Raji (cell line): ENCODE results near the gene ABCA10.

Experiments used
- POLR2A ChIP-seq: IDR thresholded peaks from 2 replicates; pipeline ENCODE4 v1.6.1; 2011; ENCODE audit warnings: low read depth, low read length, control low read depth; ENCODE audit not compliant: insufficient read depth

Gene ABCA10

GRCh38 chr17:69228576-69228975 is at the start of gene ABCA10:
Gene ABCA10 (minus strand): TSS chr17:69228824. CDS start chr17:69225358, 3,466 bp downstream.
- no peak for TF ChIP-seq POLR2A

GRCh38 chr17:69275751-69276150 is 47.1 kb upstream of the ABCA10 start:
- TF ChIP-seq POLR2A: no peak

- no peak for TF ChIP-seq POLR2A
Observed at GRCh38 chr17:69271023-69271422, 42.4 kb upstream of the ABCA10 start.

GRCh38 chr17:69269131-69269998 is 40.7 kb upstream of the ABCA10 start:
- TF ChIP-seq POLR2A: no peak

GRCh38 chr17:69268543-69269014 is 40.0 kb upstream of the ABCA10 start:
- no peak for TF ChIP-seq POLR2A

GRCh38 chr17:69267219-69267618 is 38.6 kb upstream of the ABCA10 start:
- TF ChIP-seq POLR2A: no peak

- no peak for TF ChIP-seq POLR2A
Observed at GRCh38 chr17:69265873-69266272, 37.2 kb upstream of the ABCA10 start.

- no peak for TF ChIP-seq POLR2A
Observed at GRCh38 chr17:69254187-69254586, 25.6 kb upstream of the ABCA10 start.

GRCh38 chr17:69250641-69251040 is 22.0 kb upstream of the ABCA10 start:
- TF ChIP-seq POLR2A: no peak

- TF ChIP-seq POLR2A: no peak
Observed at GRCh38 chr17:69246726-69247375, 18.2 kb upstream of the ABCA10 start.

- no peak for TF ChIP-seq POLR2A
Observed at GRCh38 chr17:69246202-69246601, 17.6 kb upstream of the ABCA10 start.

- TF ChIP-seq POLR2A: no peak
Observed at GRCh38 chr17:69245617-69246016, 17.0 kb upstream of the ABCA10 start.

GRCh38 chr17:69239611-69240600 is 11.3 kb upstream of the ABCA10 start:
- TF ChIP-seq POLR2A: no peak

GRCh38 chr17:69236946-69237345 is 8.3 kb upstream of the ABCA10 start:
- no peak for TF ChIP-seq POLR2A

GRCh38 chr17:69236464-69236863 is 7.8 kb upstream of the ABCA10 start:
- no peak for TF ChIP-seq POLR2A

- TF ChIP-seq POLR2A: no peak
Observed at GRCh38 chr17:69235338-69236058, 6.9 kb upstream of the ABCA10 start.
